Osteoblast (primary cell): ENCODE results near the gene MLLT6. TPM values are rescaled to one million over a fixed set of nuclear protein-coding genes. Genes with fewer than 3 reads are reported as not detected.

Experiments
- DNase-seq: peaks from one replicate; pipeline ENCODE4 v3.0.0; 2011; ENCODE audit warnings: low spot score, mixed read lengths; ENCODE audit not compliant: insufficient read length; ENCODE audit errors: missing footprints
- H2AFZ ChIP-seq: 2 replicates; pipeline ENCODE4 v1.6.0; 2011; ENCODE audit warnings: mild to moderate bottlenecking, low read length
- H3K27ac ChIP-seq: 2 replicates; pipeline ENCODE4 v1.5.1; 2011; ENCODE audit warnings: mild to moderate bottlenecking, low read depth, low read length, moderate library complexity
- H3K27me3 ChIP-seq: 2 replicates; pipeline ENCODE4 v1.6.0; 2012; ENCODE audit warnings: mild to moderate bottlenecking, control low read depth, inconsistent platforms, low read length, moderate library complexity; ENCODE audit not compliant: insufficient read depth
- H3K36me3 ChIP-seq: 2 replicates; pipeline ENCODE4 v1.5.1; 2011; ENCODE audit warnings: mild to moderate bottlenecking, low read length, control low read depth, moderate library complexity; ENCODE audit not compliant: insufficient read depth
- H3K4me1 ChIP-seq: 2 replicates; pipeline ENCODE4 v1.5.1; 2011; ENCODE audit warnings: mild to moderate bottlenecking, low read length, control low read depth, moderate library complexity; ENCODE audit not compliant: insufficient read depth
- H3K4me2 ChIP-seq: 2 replicates; pipeline ENCODE4 v1.6.0; 2011; ENCODE audit warnings: mild to moderate bottlenecking, low read length; ENCODE audit not compliant: insufficient read depth
- H3K4me3 ChIP-seq: fragments of 200-600 bp; sonication (generic); 3 replicates; pipeline ENCODE4 v1.5.1; 2012; ENCODE audit warnings: mild to moderate bottlenecking, low read length, inconsistent platforms; ENCODE audit not compliant: insufficient read depth
- H3K79me2 ChIP-seq: 2 replicates; pipeline ENCODE4 v1.6.0; 2012; ENCODE audit warnings: mild to moderate bottlenecking, low read length, control low read depth, inconsistent platforms; ENCODE audit not compliant: insufficient read depth
- H3K9me3 ChIP-seq: 2 replicates; pipeline ENCODE4 v1.5.1; 2011; ENCODE audit warnings: low read depth, low read length, control low read depth
- H4K20me1 ChIP-seq: 2 replicates; pipeline ENCODE4 v1.6.0; 2012; ENCODE audit warnings: mild to moderate bottlenecking, low read length, control low read depth; ENCODE audit not compliant: insufficient read depth
- CTCF ChIP-seq: IDR thresholded peaks from 2 replicates; pipeline ENCODE4 v1.5.1; 2011; ENCODE audit warnings: mild to moderate bottlenecking, low read depth, low read length, moderate library complexity; ENCODE audit errors: extremely low read depth
- total RNA-seq: library from RNA; depleted of rRNA; stranded (reverse); fragments of >200 nt; gene quantifications from 2 replicates; pipeline ENCODE4 v1.2.3, GENCODE V29; 2012

Gene MLLT6
- total RNA-seq, 1 donor: 33.3 TPM

- Histone ChIP-seq H3K36me3 (peaks cover 51% of the 10 kb centered on the region), H3K9me3 (no peaks in the 10 kb centered on the region), H3K27ac (no peak overlapping the region), H3K4me2 (no peak overlapping the region), H3K79me2 (no peaks in the 10 kb centered on the region), H3K4me3 (no peak overlapping the region), H3K4me1 (no peaks in the 10 kb centered on the region), H4K20me1 (no peaks in the 10 kb centered on the region), H3K27me3 (no peaks in the 10 kb centered on the region), H2AFZ (no peak overlapping the region)
- no peak for TF ChIP-seq CTCF
- no peak for DNase-seq
These were observed 11.4 kb downstream of the MLLT6 start for GRCh38 chr17:38716368-38717005.

- no peak overlapping the region for H3K4me3 ChIP-seq
- H3K9me3 ChIP-seq: no peaks in the 10 kb centered on the region
- no peaks in the 10 kb centered on the region for H4K20me1 ChIP-seq
- H3K36me3 ChIP-seq: peaks cover 47% of the 10 kb centered on the region
- no peak overlapping the region for H2AFZ ChIP-seq
- H3K4me1 ChIP-seq: no peaks in the 10 kb centered on the region
- H3K79me2 ChIP-seq: no peaks in the 10 kb centered on the region
- no peak overlapping the region for H3K4me2 ChIP-seq
- H3K27ac ChIP-seq: no peak overlapping the region
- TF ChIP-seq CTCF: no peak
- H3K27me3 ChIP-seq: no peaks in the 10 kb centered on the region
- no peak for DNase-seq
These were observed 12.2 kb downstream of the MLLT6 start for GRCh38 chr17:38717139-38717745.

GRCh38 chr17:38719289-38719942 lies 14.3 kb downstream of the MLLT6 start:
- H3K4me3 ChIP-seq: no peak overlapping the region
- no peak overlapping the region for H3K27ac ChIP-seq
- no peak overlapping the region for H2AFZ ChIP-seq
- no peak for TF ChIP-seq CTCF
- H4K20me1 ChIP-seq: no peaks in the 10 kb centered on the region
- H3K4me1 ChIP-seq: no peaks in the 10 kb centered on the region
- no peaks in the 10 kb centered on the region for H3K9me3 ChIP-seq
- H3K27me3 ChIP-seq: no peaks in the 10 kb centered on the region
- peaks cover 41% of the 10 kb centered on the region for H3K36me3 ChIP-seq
- H3K79me2 ChIP-seq: no peaks in the 10 kb centered on the region
- no peak overlapping the region for H3K4me2 ChIP-seq
- DNase-seq: no peak

DNA sequence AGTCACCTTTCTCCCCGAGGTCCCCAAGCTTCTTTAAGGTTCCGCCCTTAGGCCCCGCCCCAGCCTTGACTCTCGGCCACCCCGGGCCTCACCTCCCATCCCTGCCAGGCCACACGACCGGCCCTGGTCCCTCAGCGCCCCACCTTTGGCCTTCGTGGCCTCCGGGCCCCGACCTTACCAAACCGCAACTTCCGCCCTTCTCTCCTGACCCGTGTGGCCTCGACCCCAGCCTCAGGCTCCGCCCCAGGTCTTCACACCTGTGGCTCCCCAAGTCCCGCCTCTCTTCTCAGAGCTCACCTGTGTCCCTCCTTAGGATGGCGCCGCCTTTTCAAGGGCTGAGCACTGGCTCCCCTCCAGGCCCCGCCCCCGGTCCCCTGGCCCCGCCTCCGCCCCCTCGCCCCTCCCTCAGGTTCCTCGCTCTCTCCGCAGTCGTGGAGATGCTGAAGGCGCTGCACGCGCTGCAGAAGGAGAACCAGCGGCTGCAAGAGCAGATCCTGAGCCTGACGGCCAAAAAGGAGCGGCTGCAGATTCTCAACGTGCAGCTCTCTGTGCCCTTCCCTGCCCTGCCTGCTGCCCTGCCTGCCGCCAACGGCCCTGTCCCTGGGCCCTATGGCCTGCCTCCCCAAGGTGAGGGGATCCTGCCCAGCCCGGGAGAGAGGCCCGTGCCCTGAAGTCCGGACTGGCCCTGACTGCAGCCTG lies 15.0 kb downstream of the MLLT6 start:
- no peak for DNase-seq
- Histone ChIP-seq H3K4me3 (no peak overlapping the region), H3K9me3 (no peaks in the 10 kb centered on the region), H3K27me3 (no peaks in the 10 kb centered on the region), H4K20me1 (no peaks in the 10 kb centered on the region), H3K27ac (no peak overlapping the region), H2AFZ (no peak overlapping the region), H3K36me3 (peaks cover 36% of the 10 kb centered on the region), H3K4me2 (no peak overlapping the region), H3K79me2 (no peaks in the 10 kb centered on the region), H3K4me1 (no peaks in the 10 kb centered on the region)
- no peak for TF ChIP-seq CTCF
